Limb (tissue), 2 donors: ENCODE results near the gene BACH2.
A peak's percentile ranks its signal among the peaks of the same experiment; 100 is the strongest.
"Not testable (repeated sequence)": the region's sequence is repeated elsewhere in the genome, so short reads cannot be mapped to it uniquely, and the experiment has no call there.

Experiments
- DNase-seq, 2 donors: peaks; one replicate each; pipeline ENCODE4 v3.0.0-alpha.2; 2016; ENCODE audit errors: extremely low spot score in 2 of 2

BACH2 gene

GRCh38 chr6:90158936-90159335 is 137.7 kb downstream of the BACH2 start:
- no peak for DNase-seq

- DNase-seq = no peak
Measured at GRCh38 chr6:90157441-90157840, 139.2 kb downstream of the BACH2 start.

- no peak for DNase-seq
Measured at GRCh38 chr6:90156861-90157260, 139.8 kb downstream of the BACH2 start.

DNA sequence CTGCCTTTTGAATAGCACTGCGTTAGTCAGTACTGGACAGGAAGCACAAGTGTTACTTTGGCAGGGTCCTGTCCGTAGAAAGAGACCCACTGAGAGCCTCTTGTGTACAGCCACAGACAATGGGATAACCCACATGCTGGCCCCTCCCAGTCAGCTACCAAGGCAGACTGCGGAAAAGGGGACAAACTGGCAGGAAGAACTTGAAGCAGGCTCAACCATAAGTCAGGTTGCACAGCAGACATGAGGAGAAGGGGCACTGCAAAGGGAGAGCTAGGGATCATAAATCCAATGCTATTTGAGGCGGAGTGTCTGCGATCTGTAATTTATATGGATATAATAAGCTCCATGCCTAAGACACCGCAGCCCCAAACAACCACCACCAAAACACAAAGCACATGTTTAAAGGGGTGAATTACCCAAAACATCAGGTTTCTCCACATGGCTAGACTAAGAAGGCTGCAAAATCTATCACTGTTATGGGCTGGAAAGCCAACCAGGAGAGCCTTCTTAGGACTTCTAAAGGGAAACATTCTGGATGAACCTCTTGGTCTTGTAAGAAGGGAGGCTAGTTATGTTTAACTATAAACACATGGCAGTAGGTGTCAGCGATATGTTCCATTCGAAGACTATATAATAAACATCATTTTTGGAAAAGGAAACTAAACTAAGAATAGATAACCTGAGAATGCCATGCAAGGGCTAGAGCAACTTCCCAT is 141.7 kb downstream of the BACH2 start:
- peak in 1 of 2 donors; percentile 51 for DNase-seq

DNA sequence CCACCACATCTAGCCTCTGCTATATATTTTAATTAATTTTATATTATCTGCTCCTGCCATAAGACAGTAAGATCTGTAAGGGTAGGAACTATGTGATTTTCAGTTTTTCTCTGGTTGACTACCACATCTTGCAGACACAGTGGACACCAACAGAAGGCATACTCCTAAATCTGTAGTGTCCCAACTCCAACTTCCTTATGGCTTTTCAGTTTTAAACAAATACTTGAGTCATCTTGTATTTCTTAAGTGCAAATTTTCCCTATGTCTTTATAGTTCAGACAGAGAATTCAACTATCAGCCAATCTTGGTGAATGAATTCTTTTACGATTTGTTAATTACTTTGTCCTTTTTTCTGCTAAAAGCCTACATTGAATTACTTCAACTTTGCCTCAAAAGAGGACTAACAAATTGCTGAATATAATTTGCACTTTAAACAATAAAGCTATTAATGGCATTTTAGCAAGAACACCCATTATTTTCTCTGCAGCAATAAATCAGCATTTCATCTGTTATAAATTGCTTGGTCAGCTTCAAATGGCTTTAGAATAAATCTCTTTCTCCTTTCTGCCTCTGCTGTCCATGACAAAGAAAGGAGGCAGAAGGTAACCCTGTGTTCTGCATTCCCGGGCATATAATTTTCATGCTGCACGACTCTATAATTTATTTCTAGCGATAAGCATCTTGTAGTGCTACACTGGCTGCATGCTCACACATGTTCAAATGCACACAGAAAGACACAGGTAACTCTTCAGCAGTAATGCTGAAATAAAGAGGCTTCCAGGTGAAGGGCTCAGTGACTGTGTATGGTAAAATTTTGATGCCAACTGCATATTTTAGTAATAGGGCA is 144.8 kb downstream of the BACH2 start:
- no peak for DNase-seq

DNA sequence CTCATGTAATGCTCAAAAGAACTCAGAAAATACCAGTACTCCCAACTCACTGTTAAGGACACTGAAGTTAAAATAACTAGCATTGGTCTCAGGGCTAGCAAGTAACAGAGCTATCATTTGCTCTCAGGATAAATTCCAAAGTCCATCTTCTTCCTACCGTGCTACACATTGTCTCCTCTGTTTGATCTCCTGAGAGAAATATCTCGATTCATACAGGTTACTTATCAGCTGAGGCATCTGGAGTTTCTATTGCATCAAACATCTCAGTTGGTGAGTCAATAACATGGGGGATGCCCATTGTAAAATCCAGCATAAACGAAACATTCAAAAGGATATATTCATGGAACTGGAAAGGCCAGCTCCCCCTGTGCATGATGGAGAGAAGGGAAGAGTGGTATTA is 147.4 kb downstream of the BACH2 start:
- no peak for DNase-seq

DNA sequence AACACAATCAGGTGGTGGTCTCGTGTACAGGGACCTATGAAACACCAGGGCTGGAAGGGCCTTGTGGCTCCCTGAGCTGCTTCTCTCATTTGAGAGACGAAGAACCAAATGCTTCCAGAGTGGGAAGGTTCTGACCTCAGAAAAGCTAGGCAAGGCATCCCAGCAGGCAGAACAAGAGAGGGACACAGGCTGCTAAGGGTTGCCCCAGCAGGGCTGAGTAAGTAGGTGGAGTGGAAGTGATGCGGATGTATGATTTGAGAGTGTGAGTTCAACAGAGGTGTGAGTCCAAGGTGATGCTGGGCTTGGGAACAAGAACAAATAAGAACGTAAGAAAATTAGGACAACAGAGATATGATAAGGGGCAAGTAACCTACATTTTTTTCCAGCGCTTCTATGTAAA is 147.8 kb downstream of the BACH2 start:
- no peak for DNase-seq

DNA sequence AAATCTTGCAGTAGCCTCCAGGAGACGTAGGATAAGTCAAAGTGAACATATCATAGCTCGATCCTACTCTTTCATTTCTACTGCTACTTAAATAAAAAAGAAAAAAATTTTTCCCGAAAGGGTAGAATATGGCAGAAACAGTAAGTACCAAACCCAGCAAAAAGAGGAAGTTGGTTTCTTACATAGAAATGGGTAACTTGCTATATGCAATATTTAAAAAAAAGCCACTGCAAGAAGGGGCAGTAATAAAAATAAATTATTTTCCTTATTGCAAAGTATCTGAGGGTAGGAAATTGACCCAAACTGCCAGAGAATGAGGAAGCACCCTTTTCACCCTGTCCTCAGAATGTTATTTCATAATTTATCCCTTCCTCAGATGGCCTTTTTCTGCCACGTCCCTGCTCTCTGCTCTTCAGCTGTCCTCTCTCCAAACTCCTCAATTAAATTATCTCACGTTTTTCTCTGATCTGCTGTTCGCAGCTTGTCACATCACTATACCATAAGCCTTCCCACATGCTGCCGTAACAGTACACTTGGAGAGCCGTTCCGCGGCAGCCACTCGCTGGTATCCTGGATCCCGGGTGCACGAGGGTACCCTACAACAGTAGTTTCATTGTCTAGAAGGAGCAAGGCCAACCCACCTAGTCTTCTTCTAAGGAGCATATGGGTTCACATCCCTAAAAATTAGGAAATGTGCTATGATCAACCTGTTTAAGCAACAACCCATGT is 149.6 kb downstream of the BACH2 start:
- DNase-seq = no peak

- DNase-seq = no peak
Measured at GRCh38 chr6:90146024-90146423, 150.6 kb downstream of the BACH2 start.

DNA sequence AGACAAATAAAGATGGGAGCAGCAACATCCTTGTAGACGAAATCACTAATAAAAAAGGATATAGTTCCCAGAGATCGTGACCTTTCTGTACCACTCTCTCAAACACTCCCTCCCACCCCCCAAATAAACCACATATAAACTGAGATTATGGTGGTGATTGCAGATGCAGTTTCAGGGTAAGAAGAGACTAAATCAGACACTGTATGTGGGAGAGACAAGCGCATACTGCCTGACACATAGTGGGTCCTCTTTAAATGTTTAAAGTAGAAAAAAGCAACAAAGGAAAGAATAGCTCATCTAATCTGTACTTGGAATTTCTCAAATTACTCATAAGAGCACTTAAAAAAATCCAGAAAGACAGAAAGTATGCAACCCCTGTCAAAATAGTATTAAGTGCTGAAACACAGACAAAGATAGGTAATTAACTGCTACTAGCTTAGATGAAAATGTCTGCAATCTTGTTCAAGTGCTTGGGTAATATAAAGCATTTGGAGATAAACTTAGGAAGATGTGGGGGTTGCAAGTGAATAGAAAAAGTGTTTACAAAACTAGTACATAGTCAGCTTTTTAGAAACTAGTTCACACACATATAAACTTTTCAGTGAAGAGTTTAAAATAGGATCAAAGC is 151.6 kb downstream of the BACH2 start:
- DNase-seq = no peak

GRCh38 chr6:90144396-90144795 is 152.2 kb downstream of the BACH2 start:
- no peak for DNase-seq

DNA sequence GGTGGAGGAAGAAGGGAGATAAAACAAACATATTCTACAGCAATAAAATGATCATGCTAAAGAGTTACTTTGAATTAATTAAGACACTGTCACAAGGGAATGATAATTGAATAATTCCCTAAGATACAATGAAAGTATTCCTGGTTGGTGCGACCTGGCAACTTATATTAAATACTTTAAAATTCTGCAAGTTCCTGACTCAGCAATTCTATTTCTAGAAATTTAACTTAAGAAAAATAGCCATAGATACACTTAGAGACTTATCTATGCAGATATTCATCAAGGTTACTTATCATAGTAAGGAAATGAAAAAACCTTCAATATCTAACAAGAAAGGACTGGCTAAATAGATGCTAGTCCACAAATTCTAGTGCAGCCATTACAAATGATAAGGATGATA is 156.0 kb downstream of the BACH2 start:
- DNase-seq = no peak

DNA sequence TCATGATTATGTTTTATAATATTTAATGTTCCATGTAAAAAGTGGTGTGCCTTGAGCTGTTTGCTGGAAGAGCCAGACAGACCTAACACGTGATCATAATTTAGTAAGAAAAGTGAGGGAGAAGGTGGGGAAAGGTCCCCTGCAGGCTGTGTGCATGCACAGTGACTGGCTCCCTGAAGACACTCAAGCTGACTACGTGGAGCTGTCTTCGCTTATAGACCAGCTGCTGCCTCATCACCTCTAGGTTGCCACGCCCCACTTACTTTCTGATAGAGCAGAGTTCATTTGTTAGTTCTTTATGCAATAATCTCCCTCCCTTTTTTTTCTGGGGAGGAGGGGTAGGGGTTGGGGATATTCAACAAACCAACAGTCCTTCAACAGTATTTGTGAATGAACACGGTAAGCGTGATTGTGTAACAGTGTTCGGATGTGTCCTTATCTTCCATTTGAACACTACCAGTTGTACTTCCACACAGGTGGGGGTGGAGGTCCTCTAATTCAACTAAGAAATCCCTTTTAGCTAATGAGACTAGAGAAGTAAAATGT is 157.3 kb downstream of the BACH2 start:
- DNase-seq = no peak

DNA sequence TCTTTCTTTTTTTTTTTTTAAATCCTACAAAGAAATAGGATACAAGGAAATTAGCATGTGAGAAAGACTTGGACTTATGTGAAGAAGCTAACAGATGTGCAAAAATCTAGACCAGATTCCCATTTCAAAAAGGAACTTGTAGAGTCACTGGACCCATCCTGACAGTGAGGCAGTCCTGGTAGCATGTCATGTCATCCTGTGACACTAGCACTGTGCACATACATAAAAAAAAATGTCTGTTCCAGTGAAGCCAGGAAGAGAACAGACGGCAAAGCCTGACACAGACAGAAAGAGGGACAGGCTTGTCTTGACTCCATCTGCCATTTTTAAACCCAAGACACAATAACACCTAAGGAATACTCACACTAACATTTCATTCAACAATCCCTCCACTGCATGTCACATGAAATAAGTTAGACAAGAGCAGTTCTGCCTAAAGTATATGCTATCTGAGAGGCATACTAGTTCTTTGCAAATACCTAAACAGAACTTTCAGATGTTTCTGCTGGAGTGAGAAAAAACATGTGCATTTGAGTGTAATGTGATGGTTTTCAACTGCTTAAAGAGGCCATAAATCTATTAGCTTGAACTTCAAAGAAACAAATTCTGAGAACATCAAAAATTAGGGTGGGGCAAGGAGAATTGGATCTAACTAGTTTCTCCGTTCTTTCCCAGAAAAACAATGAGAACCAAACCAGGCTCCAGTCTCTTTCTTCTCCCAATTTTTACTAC is 159.6 kb downstream of the BACH2 start:
- DNase-seq = peak in 1 of 2 donors; percentile 32

DNA sequence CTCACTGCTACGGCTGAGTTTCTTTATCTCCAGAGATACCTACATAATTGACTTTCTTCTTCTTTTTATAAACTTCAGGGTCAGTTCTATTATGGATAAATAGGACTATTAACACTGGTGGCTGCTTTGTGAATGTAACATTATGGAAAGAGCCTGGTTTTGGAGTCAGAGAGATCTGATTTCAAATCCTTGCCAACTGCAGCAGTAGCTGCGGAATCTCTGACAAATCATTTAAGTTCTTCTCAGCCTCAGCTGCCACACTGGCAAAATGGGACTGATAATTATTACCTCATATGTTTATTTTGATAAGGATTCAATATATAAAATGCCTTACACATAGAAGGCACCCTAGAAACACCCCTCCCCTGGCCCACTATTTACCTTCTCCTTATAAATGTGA is 160.5 kb downstream of the BACH2 start:
- no peak for DNase-seq

GRCh38 chr6:90135667-90136066 is 161.0 kb downstream of the BACH2 start:
- DNase-seq = no peak

GRCh38 chr6:90133664-90134063 is 163.0 kb downstream of the BACH2 start:
- not testable (repeated sequence) for DNase-seq

DNA sequence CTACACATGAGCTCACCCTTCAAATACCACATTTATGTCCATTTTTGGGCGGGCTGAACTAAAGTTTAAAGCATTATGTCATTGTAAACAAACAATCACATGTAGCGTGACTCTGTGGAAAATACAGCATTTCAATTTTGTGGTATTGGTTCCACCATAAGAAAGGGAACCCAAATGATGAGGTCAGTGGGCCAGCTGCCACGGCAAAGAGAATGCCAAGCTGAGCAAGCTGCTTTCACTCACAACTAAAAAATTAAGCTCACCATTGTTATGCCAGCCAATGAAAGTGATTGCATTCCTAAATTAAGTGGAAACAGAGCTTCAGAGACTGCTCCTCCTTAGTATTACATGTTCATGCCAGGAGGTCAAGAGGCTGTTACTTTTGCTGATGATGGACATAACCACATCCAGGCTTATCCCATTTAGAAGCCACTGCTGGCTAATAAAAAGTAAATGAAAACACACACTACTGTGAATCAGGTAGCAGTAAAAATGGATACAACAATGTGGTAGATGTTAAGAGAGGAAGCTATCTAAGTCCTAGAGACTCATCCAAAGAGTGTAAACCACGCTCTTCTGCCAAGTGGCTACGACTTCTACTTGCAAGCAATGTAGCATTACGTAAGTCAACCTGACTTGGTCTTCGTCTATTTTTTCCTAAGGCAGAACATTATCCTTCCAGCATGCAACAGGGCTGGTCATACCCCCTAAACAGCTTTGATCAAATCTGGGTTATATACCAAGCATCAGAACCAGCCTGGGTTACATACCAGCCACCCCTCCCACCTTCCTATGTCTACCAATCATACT is 164.8 kb downstream of the BACH2 start:
- peak in 1 of 2 donors; percentile 62 for DNase-seq

DNA sequence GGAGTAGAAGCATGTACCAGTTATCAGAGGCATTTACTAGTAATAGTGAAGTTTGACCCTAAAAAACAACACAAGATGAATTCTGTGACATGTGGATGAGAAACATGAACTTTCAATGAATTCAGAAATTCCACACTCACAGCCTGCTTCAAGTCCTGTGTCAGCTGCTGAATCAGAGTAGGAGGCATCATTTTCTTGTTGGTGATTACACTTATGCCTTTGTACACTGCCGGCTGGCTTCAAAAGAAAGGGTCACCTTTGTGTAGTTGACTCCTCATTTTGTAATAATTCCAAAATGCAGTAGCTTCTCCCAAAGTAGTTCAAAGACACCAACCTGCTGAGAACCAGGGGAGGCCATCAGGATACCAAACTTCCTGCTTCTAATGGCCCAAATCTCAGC is 165.5 kb downstream of the BACH2 start:
- DNase-seq = no peak

GRCh38 chr6:90128687-90129086 is 168.0 kb downstream of the BACH2 start:
- DNase-seq = not testable (repeated sequence)
